HL-60 (cell line): ENCODE measurements around the gene ARHGEF4.

Experiments
- GABPA ChIP-seq: IDR thresholded peaks from 2 replicates; pipeline ENCODE4 v1.6.1; 2012; ENCODE audit warnings: low read depth
- TF ChIP-seq, protein P1 (sequence below): IDR thresholded peaks from one replicate; pipeline ENCODE4 v1.5.1; 2011; ENCODE audit warnings: low read length, control low read depth, inconsistent platforms; ENCODE audit not compliant: insufficient read depth

DNA sequence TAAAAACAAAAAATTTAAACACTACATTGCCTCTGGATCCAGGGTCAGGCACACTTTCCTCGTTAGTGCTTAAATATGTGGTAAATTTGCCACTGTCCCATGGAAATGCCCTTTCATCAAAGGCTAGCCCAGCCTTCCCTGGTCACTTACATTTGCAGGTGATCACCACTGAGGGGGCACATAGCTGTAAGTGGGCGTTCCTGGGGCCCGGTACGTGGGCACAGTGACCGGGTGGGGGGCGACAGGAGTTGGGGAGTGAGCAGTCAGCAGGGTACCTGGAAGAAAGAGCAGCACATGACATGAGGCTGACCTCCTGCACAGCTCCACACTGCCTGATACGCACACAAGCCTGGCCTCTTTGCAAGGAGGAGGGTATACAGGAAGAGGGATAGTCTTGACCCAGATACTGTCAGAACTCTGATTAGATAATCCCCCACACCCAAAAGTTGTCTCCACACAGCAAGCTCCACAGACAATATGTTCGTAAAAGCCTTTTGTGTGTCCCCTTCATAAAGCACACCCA, 216.1 kb downstream of the ARHGEF4 start:
- TF ChIP-seq, protein P1, sequence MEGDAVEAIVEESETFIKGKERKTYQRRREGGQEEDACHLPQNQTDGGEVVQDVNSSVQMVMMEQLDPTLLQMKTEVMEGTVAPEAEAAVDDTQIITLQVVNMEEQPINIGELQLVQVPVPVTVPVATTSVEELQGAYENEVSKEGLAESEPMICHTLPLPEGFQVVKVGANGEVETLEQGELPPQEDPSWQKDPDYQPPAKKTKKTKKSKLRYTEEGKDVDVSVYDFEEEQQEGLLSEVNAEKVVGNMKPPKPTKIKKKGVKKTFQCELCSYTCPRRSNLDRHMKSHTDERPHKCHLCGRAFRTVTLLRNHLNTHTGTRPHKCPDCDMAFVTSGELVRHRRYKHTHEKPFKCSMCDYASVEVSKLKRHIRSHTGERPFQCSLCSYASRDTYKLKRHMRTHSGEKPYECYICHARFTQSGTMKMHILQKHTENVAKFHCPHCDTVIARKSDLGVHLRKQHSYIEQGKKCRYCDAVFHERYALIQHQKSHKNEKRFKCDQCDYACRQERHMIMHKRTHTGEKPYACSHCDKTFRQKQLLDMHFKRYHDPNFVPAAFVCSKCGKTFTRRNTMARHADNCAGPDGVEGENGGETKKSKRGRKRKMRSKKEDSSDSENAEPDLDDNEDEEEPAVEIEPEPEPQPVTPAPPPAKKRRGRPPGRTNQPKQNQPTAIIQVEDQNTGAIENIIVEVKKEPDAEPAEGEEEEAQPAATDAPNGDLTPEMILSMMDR: no peak
- no peak for TF ChIP-seq GABPA
